ENCODE measurements around the gene IQCE. TPM values are rescaled to one million over a fixed set of nuclear protein-coding genes. Genes with fewer than 3 reads are reported as not detected.

IQCE gene
- total RNA-seq, 1 donor from 2014 or later = 25.7 TPM

DNA sequence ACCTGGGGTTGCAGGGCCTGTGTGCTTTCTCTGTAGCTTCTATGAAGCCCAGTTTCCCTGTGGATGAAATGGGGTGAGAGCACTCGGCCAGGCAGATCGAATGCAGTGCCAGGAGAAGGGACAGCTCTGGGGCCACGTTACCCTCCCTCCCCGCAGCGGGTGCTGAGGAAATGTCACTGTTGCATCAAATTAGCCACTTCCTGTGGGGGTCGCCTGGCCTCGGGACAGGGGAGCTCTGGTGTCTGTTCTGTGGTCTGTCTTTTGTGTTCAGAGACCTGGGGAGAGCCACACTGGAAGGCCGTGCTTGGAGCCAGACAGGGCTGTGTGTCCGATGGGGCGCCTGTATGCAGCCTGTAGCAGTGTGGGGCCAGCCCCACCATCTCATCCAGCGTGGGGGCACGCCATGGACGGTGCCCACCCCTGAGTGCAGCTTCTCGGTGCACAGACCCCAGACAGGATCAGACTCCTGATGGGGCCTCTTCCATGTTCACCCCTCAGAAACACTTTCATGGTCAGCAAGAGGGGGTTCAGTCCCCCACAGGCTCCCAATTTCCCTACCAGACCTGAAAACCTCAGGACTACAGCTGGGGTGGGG lies 86.6 kb downstream of the IQCE start:
- Mint-ChIP-seq H3K4me3 (no peak overlapping the region), H3K27me3 (no peaks in the 10 kb centered on the region), H3K36me3 (no peaks in the 10 kb centered on the region), H3K9me3 (no peaks in the 10 kb centered on the region), H3K4me1 (ENCODE audit: unreplicated experiment) (peaks cover 12% of the 10 kb centered on the region), H3K27ac (peak overlapping the region; percentile 53)
- no peak for TF ChIP-seq CTCF (conservative IDR thresholded peaks at IDR 0.05)
- no peak for DNase-seq (ENCODE audit: extremely low spot score, unreplicated experiment)

DNA sequence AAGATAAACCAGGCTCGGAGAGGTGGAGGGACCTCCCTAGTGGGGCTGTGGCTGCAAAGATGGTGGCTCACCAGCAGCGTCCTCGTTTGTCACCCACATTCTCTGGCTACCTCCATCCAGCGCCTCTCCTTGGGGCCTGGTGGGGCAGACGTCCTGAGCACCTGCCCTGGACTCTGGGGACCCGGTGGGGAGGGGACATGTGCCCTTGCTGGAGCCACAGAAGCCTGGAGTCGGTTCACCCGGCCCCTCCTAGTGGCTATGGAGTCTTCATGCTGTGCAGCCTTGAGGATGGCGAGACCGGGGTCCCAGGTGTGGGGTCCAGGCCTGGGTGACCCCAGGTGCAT lies 87.5 kb downstream of the IQCE start:
- peaks cover 12% of the 10 kb centered on the region for H3K4me1 Mint-ChIP-seq (ENCODE audit: unreplicated experiment)

DNA sequence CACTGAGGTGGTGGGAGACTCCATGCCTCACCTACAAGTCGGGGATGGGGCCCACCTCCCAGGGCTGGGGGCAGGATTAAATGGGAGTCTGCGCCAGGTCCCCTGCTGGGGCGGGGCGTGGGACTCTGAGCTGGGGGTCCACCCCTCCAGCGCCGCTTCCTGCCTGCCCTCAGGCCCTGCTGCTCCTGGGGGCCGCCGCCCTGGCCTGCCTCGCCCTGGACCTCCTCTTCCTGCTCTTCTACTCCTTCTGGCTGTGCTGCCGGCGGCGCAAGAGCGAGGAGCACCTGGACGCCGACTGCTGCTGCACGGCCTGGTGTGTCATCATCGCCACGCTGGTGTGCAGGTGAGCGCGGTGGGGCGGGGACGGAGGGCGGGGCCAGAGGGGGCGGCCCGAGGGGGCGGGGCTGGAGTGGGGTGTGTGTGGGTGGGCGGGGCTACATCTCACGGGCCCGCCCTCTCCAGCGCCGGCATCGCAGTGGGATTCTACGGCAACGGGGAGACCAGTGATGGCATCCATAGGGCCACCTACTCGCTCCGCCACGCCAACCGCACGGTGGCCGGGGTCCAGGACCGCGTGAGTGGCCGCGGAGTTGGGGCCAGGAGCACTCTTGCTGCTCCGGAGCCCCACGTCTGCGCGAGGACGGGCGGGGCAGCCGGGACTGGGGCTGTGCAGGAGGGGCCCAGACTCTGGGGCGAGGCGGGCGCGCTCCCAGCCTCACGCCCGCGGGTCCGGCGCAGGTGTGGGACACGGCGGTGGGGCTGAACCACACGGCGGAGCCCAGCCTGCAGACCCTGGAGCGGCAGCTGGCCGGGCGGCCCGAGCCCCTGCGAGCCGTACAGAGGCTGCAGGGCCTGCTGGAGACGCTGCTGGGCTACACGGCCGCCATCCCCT lies 88.1 kb downstream of the IQCE start:
- Mint-ChIP-seq H3K9me3 (no peaks in the 10 kb centered on the region), H3K4me1 (ENCODE audit: unreplicated experiment) (peaks cover 12% of the 10 kb centered on the region), H3K27me3 (no peaks in the 10 kb centered on the region), H3K27ac (no peak overlapping the region), H3K4me3 (no peak overlapping the region), H3K36me3 (no peaks in the 10 kb centered on the region)
- TF ChIP-seq CTCF (conservative IDR thresholded peaks at IDR 0.05) = no peak
- no peak for DNase-seq (ENCODE audit: extremely low spot score, unreplicated experiment)

More for the DNA sequence above, 87.5 kb downstream of the IQCE start:
- no peaks in the 10 kb centered on the region for H3K9me3 Mint-ChIP-seq
- H3K27me3 Mint-ChIP-seq = no peaks in the 10 kb centered on the region
- no peak for TF ChIP-seq CTCF (conservative IDR thresholded peaks at IDR 0.05)
- no peak for DNase-seq (ENCODE audit: extremely low spot score, unreplicated experiment)
- no peak overlapping the region for H3K27ac Mint-ChIP-seq
- no peak overlapping the region for H3K4me3 Mint-ChIP-seq
- no peaks in the 10 kb centered on the region for H3K36me3 Mint-ChIP-seq

DNA sequence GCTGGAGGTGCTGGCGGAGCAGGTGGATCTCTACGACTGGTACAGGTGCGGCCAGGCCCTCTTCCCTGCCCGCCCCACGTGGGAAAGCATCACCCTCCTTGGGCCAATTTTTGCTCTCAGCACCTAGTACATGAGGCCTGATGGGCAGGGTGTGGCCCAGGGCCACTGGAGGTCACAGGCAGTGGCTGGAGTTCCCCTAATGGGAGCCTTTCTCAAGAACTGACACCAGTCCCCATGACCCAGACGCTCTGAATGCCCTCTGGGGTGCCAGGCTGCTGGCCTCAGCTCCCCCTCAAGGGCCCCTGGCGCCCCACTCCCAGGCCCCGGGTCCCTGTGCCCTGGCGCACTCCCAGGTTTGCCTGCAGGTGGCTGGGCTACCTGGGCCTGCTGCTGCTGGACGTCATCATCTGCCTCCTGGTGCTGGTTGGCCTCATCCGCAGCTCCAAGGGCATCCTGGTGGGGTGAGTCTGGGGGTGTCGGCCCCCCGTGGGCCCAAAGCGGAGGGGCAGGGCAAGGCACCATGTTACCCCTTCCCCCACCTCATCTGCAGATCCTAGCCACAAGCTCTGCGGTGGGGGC lies 88.9 kb downstream of the IQCE start:
- no peak for DNase-seq (ENCODE audit: extremely low spot score, unreplicated experiment)
- no peaks in the 10 kb centered on the region for H3K9me3 Mint-ChIP-seq
- H3K36me3 Mint-ChIP-seq = no peaks in the 10 kb centered on the region
- no peaks in the 10 kb centered on the region for H3K27me3 Mint-ChIP-seq
- H3K4me3 Mint-ChIP-seq = no peak overlapping the region
- no peak for TF ChIP-seq CTCF (conservative IDR thresholded peaks at IDR 0.05)
- no peak overlapping the region for H3K27ac Mint-ChIP-seq
- peaks cover 12% of the 10 kb centered on the region for H3K4me1 Mint-ChIP-seq (ENCODE audit: unreplicated experiment)

DNA sequence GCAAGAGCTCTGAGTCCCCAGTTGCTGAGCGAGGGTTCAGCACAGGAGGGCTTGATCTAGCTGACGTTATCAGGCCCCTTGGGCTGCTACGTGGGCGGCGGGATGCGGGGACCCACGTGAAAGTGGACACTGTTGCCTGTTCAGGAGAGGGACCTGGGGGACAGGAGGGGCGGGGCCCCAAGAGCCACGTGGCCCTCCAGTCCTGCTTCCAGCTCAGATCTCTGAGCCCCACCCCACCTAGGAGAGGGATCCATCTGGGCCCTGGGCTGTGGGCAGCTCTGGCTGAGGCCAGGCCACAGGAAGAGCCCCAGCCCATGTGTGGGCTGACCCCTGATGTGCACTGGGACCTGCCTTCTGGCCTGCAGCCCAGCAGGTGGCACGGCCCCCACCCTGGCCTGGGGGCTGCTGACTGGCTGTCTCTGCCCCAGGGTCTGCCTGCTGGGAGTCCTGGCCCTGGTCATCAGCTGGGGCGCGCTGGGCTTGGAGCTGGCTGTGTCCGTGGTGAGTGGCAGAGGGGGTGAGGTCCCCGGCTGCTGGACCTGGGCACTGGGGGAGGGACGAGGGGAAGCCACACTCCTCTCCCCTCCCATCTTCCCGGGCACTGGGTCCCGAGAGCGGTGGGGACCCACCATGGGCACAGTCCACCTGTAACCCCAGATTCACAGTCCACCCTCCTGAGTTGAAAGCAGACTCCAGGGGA lies 90.5 kb downstream of the IQCE start:
- no peak overlapping the region for H3K27ac Mint-ChIP-seq
- no peaks in the 10 kb centered on the region for H3K36me3 Mint-ChIP-seq
- H3K9me3 Mint-ChIP-seq = no peaks in the 10 kb centered on the region
- H3K4me1 Mint-ChIP-seq (ENCODE audit: unreplicated experiment) = peaks cover 11% of the 10 kb centered on the region
- no peak for DNase-seq (ENCODE audit: extremely low spot score, unreplicated experiment)
- no peak for TF ChIP-seq CTCF (conservative IDR thresholded peaks at IDR 0.05)
- no peaks in the 10 kb centered on the region for H3K27me3 Mint-ChIP-seq
- no peak overlapping the region for H3K4me3 Mint-ChIP-seq
